Kasumi-1 (cell line): ENCODE data around the gene NAALADL2.
"Not testable (repeated sequence)": the region's sequence is repeated elsewhere in the genome, so short reads cannot be mapped to it uniquely, and the experiment has no call there.

ENCODE experiments used
- DNase-seq, 2 experiments: peaks; one replicate each; lab custom pipeline; 2025; lab: John Stamatoyannopoulos, UW

Gene NAALADL2

DNA sequence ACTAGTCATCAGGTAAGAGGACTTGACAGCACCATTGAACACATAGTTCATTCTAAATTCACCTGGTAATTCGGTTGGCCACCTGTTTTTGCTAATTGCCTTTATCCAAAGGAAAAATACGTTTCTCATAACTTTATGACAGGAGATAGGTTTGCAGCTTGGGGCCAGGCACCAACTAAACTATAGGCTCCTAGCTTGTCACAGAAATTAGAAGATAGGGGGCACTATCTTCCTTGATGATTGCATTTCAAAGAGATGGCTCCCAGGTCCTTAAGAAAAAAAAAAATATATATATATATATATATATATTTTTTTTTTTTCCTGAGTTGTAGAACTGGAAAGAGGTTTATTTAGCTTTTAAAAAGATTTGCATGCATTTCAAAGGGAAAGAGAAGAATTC is 563.6 kb downstream of the NAALADL2 start:
- DNase-seq, result peak; percentile 1 to 19

DNA sequence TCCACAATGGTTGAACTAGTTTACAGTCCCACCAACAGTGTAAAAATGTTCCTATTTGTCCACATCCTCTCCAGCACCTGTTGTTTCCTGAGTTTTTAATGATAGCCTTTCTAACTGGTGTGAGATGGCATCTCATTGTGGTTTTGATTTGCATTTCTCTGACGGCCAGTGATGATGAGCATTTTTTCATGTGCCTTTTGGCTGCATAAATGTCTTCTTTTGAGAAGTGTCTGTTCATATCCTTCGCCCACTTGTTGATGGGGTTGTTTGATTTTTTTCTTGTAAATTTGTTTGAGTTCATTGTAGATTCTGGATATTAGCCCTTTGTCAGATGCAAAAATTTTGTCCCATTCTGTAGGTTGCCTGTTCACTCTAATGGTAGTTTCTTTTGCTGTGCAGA is 564.7 kb downstream of the NAALADL2 start:
- DNase-seq, result not testable (repeated sequence)

- no peak for DNase-seq
Observed at GRCh38 chr3:175426805-175427204, 567.7 kb downstream of the NAALADL2 start.

GRCh38 chr3:175428466-175428865 is 569.3 kb downstream of the NAALADL2 start:
- DNase-seq, result no peak

DNA sequence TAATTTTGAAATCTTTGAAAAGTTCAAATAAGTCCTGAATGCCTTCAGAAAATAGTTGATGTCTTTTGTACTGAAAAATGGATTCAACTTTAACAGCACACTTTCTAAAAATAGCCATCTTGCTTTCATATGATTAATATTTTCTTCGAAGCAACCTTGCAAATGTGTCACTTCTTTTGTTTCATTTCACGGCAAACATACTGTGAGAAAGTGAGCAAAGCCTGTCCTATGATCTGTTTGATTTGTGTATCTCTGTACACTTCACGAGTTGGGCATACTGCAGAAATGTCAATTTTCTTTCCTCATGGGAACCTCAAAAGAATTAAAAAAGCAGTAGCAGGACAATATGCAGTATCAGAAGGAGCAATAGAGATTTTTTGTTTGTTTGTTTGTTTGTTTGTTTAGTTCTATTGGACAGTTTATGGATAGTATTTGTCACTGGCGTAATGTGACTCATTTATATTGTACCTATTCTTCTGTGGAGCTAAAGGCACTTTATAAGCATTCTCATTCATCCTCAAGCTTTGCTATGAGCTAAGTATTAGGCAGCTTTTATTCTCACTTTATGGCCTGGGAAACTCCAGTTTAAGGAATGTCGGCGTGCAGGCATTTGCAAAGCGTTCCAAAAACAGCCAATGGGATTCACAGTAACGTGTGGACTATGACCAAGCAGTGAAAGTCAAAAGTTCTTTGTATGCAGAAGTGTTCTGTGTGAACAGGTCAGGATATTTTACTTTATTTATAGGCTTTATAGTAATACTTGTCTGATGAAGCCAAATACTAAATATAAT is 572.0 kb downstream of the NAALADL2 start:
- no peak for DNase-seq

DNA sequence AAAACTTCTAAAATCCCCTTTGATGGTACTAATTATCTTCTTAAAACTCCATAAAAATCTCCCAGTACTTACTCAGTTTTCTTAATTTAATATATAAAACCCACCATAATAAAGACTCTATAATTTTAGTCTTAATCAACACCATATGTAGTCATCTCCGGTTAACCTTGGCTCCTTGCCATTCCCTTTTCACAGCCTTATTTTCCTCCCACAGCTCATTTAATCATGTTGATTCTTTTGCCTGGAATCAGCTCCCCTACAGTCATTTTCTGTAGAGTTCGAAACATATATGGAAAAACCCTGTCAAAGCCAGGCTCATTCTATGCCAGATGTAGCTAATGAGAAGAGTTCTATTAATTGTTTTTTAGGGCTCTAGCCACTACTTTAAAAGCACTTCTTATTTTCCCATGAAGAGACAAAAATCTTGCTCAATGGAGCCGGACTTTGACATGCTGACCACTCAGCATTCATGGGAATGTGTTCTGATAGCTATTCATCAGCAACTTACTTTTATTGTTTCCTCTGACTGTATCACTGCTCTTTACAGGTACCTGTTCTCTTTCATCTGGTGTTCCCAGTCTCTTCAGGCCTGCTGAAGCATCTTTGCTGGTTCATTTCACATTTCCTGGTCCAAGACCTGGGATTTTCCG is 573.4 kb downstream of the NAALADL2 start:
- no peak for DNase-seq

GRCh38 chr3:175433026-175433674 is 574.0 kb downstream of the NAALADL2 start:
- DNase-seq, result no peak

- no peak for DNase-seq
Observed at GRCh38 chr3:175434561-175434960, 575.4 kb downstream of the NAALADL2 start.

- no peak for DNase-seq
Observed at GRCh38 chr3:175443682-175444081, 584.5 kb downstream of the NAALADL2 start.

GRCh38 chr3:175445741-175446140 is 586.6 kb downstream of the NAALADL2 start:
- DNase-seq, result no peak

GRCh38 chr3:175447521-175447920 is 588.4 kb downstream of the NAALADL2 start:
- DNase-seq, result no peak

DNA sequence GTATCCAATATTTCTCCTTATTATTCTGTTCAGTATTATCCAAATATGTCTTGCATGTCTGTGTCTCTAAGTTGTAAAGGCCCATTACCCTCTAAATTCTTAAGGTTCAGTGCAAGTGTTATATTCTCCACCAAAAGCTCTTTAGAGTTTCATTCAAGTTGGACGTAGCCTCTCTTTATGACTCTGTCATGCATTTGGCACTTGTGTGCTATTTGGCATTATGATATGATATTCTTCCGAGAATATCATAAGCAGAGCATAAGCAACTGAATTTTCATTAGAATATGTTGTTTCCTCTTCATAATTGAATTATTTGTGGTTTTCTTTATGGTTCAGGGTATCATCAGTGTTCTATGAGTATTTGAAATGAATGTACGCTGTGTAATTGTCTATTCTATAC is 594.2 kb downstream of the NAALADL2 start:
- DNase-seq, result no peak

DNA sequence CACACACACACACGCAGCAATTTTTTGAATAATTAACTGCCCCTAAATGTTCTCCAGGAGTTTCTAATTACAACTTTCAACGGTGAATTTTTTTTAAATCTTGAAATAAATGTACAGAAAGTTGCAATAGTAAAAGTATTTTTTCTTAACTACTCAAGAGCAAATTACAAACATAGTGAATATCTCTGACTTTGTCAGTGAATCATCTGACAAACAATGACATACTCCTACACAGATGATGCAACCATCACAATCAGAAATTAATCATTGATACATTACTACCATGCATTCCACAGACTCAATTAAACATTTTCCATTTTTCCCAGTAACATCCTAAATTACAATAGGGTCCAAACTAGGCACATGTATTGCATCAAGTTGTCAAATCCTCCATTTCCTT is 597.3 kb downstream of the NAALADL2 start:
- DNase-seq, result no peak

- DNase-seq, result no peak
Observed at GRCh38 chr3:175457301-175457700, 598.2 kb downstream of the NAALADL2 start.

DNA sequence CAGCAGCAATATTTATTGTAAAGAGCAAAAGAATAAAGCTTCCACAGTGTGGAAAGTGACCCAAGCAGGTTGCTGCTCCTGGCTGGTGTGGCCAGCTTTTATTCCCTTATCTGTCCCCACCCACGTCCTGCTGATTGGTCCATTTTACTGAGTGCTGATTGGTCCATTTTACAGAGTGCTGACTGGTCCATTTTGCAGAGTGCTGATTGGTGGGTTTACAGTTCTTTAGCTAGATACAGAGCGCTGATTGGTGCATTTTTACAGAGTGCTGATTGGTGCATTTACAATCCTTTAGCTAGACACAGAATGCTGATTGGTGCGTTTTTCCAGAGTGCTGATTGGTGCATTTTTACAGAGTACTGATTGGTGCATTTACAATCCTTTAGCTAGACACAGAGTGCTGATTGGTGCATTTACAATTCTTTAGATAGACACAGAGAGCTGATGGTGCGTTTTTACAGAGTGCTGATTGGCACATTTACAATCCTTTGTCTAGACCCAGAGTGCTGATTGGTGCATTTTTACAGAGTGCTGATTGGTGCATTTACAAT is 601.8 kb downstream of the NAALADL2 start:
- DNase-seq, result not testable (repeated sequence)

- no peak for DNase-seq
Observed at GRCh38 chr3:175464362-175464761, 605.2 kb downstream of the NAALADL2 start.

DNA sequence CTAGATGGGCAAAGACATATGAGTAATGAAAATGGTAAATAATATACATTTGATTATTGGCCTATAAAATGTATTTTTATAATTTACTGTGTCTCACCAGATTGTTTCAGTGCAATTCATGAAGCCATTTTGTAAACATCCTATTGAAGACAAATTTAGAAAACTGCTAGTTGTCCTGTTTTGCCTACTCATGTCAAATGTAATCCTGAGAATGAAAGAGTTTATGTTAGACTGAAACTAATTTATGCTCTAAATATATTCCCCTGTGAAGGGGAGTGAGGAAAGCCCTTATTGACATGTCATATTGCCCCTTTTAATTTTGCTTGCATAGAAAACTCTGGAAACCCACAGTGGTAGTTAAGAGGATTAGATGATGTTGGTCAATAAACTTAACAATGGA is 610.0 kb downstream of the NAALADL2 start:
- DNase-seq, result no peak

DNA sequence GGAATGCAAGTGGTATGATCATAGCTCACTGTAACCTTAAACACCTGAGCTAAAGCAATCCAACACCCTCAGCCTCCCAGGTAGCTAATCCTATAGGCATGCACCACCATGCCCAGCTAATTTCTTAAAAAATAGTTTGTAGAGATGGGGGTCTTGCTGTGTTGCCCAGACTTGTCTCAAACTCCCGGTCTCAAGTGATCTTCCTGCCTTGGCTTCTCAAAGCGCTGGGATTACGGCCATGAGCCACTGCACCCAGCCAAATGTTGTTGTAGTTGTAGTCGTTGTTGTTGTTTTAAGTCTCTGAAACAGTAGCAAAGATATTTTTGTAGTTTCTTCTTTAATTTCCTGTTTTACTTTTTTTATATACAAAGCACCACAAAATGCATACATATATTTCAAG is 616.6 kb downstream of the NAALADL2 start:
- DNase-seq, result no peak

DNA sequence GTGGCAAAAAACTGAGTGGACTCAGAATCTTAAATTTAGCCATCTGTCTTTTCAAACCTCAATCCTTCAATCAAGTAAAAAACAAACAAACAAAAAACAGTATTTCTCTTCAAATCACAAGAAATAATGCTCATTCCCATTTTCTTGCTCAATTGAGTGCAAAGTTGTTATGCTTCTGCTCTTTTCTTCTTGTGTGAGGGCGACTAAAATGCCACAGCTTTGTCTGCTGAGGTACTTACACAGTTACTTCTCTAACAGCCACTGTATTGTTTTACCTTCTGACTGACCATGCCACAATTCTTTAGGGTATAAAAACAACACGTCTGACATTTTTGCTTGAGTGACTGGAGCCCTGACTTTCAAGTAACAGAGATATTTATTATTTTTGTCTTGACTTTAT is 617.4 kb downstream of the NAALADL2 start:
- DNase-seq, result no peak

DNA sequence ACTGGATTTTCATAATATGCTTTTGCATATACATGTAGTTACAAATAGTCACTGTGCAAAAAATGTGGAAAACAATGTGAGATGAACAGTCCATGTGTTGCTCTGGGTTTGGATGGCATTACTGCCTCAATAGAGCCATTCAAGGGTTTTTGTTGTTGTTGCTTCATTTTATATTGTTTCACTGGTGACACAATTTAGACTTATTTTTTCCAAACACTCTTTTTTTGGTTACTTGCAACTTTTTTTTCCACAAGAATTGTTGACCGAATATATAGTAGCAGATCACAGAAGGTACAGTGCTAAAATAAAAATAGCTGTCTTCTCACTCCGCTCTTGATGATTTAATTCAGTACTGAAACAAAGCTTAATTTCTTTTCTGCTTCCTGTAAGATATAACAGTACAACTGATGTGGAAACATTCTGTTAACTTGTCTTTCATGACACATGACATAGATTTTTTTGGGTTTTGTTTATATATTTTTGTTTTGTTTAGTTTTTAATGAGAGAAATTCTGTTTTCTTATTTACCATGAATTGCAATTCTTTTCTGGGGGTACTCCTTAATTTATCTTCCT is 618.6 kb downstream of the NAALADL2 start:
- no peak for DNase-seq

DNA sequence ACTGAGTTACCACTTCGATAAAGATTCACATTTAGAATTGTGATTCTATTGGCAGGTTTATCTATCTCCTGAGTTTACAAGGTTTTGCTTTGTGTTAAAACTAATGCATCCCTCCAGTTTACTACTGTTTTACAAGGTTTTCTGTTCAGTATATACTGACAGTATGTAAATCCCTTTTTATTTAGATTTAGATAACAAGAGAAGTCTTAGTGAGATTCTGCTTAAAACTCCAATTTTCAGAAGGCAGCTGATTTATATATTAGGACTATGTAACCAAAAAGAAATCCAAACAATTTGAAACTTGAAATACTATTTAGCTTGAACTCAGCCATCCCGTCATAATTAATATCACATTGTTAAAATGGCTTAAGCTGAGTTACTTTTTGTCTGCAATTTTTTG is 619.2 kb downstream of the NAALADL2 start:
- DNase-seq, result no peak

DNA sequence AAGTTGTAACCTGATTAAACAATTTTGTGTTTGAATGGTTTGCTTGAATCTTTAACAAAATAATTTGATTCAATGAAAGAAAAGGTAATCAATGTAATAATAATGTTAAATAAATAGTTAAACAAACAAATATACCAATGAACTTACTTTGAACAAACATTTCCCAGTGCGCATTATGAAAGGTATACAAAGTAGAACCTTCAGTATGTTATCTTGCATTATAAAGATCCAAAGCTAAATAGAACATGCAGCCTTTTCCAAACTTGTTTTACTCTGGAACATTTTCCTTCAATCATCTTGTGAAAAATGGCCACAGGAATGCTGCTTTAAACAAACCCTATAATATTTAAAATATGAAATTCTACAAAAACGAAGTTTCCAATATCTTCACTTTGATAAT is 620.0 kb downstream of the NAALADL2 start:
- DNase-seq, result no peak

DNA sequence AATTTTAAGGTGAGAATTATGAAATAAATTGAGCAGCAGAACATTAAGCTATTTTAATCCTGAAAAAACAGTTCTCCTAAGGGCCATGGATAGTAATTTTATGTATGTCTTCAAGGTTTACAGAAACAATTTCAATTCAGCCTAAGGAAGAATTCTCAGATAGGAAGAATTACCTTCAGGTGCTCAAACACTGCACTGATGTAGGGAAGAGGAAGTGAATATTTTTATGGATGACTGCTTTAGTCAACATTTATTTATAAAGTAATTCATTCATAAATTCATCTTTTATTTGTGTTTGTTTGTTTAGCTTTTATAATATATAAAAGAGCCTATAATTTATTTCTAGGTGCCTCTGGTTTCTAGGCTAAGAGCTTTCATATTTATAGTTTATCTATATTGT is 620.7 kb downstream of the NAALADL2 start:
- DNase-seq, result no peak
